Stimulated activated CD8-positive, alpha-beta memory T cell treated with anti-CD3 and anti-CD28 coated beads, Interleukin-4, amount 100 ng/mL, for 4 hours (primary cell): ENCODE measurements around the gene OR4C16.

Experiments used
- DNase-seq, 2 donors: peaks; one replicate each; pipeline ENCODE4 v3.0.0-alpha.2; 2020; ENCODE audit warnings: low read depth in 2 of 2, low spot score in 1 of 2

OR4C16 gene

GRCh38 chr11:55571828-55572227 lies at the start of gene OR4C16:
Gene OR4C16, plus strand, starts transcription at chr11:55572128. Its CDS starts 0 bp downstream, at chr11:55572128.
- DNase-seq: no peak

GRCh38 chr11:55554169-55554568 lies 17.8 kb upstream of the OR4C16 start, which contains the start of gene OR4C15:
Gene OR4C15, plus strand, starts transcription at chr11:55554469. Its CDS starts 0 bp downstream, at chr11:55554469.
- no peak for DNase-seq

GRCh38 chr11:55572548-55572947 lies 620 bp downstream of the OR4C16 start:
- DNase-seq: no peak

- DNase-seq: no peak
Measured at GRCh38 chr11:55607545-55607944, 35.6 kb downstream of the OR4C16 start, which contains the start of gene OR4C11. Gene OR4C11, minus strand, starts transcription at chr11:55607645. Its CDS starts 3,272 bp downstream, at chr11:55604373.
